Type B pancreatic cell (in vitro differentiated cells): ENCODE measurements around the gene B3GALT4. TPM values are rescaled to one million over a fixed set of nuclear protein-coding genes. Genes with fewer than 3 reads are reported as not detected.

Source experiments
- DNase-seq: peaks from one replicate; pipeline ENCODE4 v3.0.0; 2021; ENCODE audit warnings: mixed read lengths; ENCODE audit not compliant: unreplicated experiment; ENCODE audit errors: extremely low spot score
- H3K27ac Mint-ChIP-seq: 2 replicates; pipeline ENCODE4 v1.8.0; 2021; ENCODE audit warnings: mild to moderate bottlenecking, mixed read lengths
- H3K27me3 Mint-ChIP-seq: 2 replicates; pipeline ENCODE4 v1.8.0; 2021; ENCODE audit warnings: mixed read lengths
- H3K36me3 Mint-ChIP-seq: 2 replicates; pipeline ENCODE4 v1.8.0; 2021; ENCODE audit warnings: mixed read lengths
- H3K4me1 Mint-ChIP-seq: one replicate; pipeline ENCODE4 v1.8.0; 2021; ENCODE audit warnings: mixed read lengths; ENCODE audit not compliant: unreplicated experiment
- H3K4me3 Mint-ChIP-seq: 2 replicates; pipeline ENCODE4 v1.8.0; 2021; ENCODE audit warnings: mild to moderate bottlenecking, mixed read lengths
- H3K9me3 Mint-ChIP-seq: 2 replicates; pipeline ENCODE4 v1.8.0; 2021; ENCODE audit warnings: mixed read lengths
- total RNA-seq: library from RNA; stranded (reverse); gene quantifications from 2 replicates; pipeline ENCODE4 v1.2.1, GENCODE V29; 2021; ENCODE audit warnings: low replicate concordance
- TF ChIP-seq, protein P1 (sequence below): fragments of 200-600 bp; sonication (generic); conservative IDR thresholded peaks from 2 replicates; pipeline ENCODE4 v1.5.0; 2021; ENCODE audit warnings: antibody characterized with exemption, mild to moderate bottlenecking

The B3GALT4 gene
- total RNA-seq, 1 donor from 2014 or later: 10.1 TPM

GRCh38 chr6:33301877-33302276 is 25.0 kb downstream of the B3GALT4 start:
- H3K4me1 Mint-ChIP-seq: peaks cover 16% of the 10 kb centered on the region
- no peak overlapping the region for H3K27ac Mint-ChIP-seq
- peaks cover 17% of the 10 kb centered on the region for H3K36me3 Mint-ChIP-seq
- TF ChIP-seq, protein P1, sequence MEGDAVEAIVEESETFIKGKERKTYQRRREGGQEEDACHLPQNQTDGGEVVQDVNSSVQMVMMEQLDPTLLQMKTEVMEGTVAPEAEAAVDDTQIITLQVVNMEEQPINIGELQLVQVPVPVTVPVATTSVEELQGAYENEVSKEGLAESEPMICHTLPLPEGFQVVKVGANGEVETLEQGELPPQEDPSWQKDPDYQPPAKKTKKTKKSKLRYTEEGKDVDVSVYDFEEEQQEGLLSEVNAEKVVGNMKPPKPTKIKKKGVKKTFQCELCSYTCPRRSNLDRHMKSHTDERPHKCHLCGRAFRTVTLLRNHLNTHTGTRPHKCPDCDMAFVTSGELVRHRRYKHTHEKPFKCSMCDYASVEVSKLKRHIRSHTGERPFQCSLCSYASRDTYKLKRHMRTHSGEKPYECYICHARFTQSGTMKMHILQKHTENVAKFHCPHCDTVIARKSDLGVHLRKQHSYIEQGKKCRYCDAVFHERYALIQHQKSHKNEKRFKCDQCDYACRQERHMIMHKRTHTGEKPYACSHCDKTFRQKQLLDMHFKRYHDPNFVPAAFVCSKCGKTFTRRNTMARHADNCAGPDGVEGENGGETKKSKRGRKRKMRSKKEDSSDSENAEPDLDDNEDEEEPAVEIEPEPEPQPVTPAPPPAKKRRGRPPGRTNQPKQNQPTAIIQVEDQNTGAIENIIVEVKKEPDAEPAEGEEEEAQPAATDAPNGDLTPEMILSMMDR: no peak
- H3K9me3 Mint-ChIP-seq: no peaks in the 10 kb centered on the region
- no peak for DNase-seq
- peaks cover 3% of the 10 kb centered on the region for H3K27me3 Mint-ChIP-seq
- no peak overlapping the region for H3K4me3 Mint-ChIP-seq

DNA sequence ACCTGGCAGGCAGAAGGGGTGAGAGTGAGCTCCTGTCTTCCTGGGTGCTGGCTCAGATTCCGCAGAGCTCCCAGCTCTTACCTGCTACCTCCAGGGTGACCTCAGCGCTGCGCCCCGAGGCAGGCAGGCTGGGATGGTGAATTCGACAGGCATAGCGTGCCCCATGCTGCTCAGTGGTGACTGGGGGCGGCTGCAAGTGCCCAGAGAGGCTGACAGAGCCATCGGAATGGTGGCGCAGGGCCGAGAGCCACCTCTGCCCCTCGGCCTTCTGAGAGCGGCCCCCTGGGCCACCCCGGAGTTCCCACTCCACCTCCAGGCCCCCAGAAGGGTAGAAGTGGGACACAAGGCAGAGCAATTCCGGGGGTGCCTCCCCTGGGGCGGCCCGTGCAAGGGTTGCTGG is 27.3 kb downstream of the B3GALT4 start:
- Mint-ChIP-seq H3K9me3 (no peaks in the 10 kb centered on the region), H3K4me1 (peaks cover 16% of the 10 kb centered on the region), H3K27ac (no peak overlapping the region), H3K36me3 (peaks cover 22% of the 10 kb centered on the region), H3K27me3 (no peaks in the 10 kb centered on the region), H3K4me3 (no peak overlapping the region)
- TF ChIP-seq, protein P1: no peak
- DNase-seq: no peak

DNA sequence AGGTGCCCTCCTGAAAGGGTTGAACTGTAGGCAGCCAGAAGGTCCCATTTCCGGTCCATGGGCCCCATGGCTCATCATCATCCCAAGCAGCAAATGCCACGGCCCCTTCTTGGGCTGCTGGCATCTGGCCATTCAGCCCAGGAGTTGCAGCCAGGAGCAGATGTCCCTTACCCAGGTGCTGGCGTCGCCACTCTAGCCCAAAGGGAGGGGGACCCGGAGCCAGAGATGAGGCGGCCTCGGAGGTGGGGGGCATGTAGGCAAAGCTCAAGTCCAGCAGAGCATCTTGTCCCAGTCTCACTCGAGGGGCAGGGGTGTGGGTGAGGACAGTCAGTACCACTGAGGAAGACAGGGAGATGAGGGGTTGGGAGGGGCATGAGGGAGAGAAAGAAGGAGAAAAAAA is 28.1 kb downstream of the B3GALT4 start:
- TF ChIP-seq, protein P1: no peak
- H3K36me3 Mint-ChIP-seq: peaks cover 14% of the 10 kb centered on the region

GRCh38 chr6:33306356-33306755 is 29.4 kb downstream of the B3GALT4 start:
- TF ChIP-seq, protein P1: no peak
- Mint-ChIP-seq H3K36me3 (peaks cover 14% of the 10 kb centered on the region), H3K27me3 (no peaks in the 10 kb centered on the region), H3K9me3 (no peaks in the 10 kb centered on the region), H3K27ac (no peak overlapping the region), H3K4me3 (no peak overlapping the region), H3K4me1 (peaks cover 8% of the 10 kb centered on the region)
- no peak for DNase-seq

More for the DNA sequence above, 28.1 kb downstream of the B3GALT4 start:
- no peak for DNase-seq
- Mint-ChIP-seq H3K4me1 (peaks cover 9% of the 10 kb centered on the region), H3K9me3 (no peaks in the 10 kb centered on the region), H3K4me3 (no peak overlapping the region), H3K27me3 (no peaks in the 10 kb centered on the region), H3K27ac (no peak overlapping the region)

GRCh38 chr6:33312361-33313104 is 35.6 kb downstream of the B3GALT4 start:
- TF ChIP-seq, protein P1: no peak
- Mint-ChIP-seq H3K9me3 (no peaks in the 10 kb centered on the region), H3K27ac (peak overlapping the region; percentile 93), H3K27me3 (peaks cover 5% of the 10 kb centered on the region), H3K4me1 (peaks cover 24% of the 10 kb centered on the region), H3K4me3 (peak overlapping the region; percentile 100), H3K36me3 (peaks cover 5% of the 10 kb centered on the region)
- no peak for DNase-seq
